Measurements from ENCODE around the gene USP22. TPM values are rescaled to one million over a fixed set of nuclear protein-coding genes. Genes with fewer than 3 reads are reported as not detected.

The USP22 gene
- total and polyA plus RNA-seq, 2 of the 13 experiments (the other 11 are each of a cell fraction or from before 2014, with no cell fraction given): 98.0 to 130 TPM

DNA sequence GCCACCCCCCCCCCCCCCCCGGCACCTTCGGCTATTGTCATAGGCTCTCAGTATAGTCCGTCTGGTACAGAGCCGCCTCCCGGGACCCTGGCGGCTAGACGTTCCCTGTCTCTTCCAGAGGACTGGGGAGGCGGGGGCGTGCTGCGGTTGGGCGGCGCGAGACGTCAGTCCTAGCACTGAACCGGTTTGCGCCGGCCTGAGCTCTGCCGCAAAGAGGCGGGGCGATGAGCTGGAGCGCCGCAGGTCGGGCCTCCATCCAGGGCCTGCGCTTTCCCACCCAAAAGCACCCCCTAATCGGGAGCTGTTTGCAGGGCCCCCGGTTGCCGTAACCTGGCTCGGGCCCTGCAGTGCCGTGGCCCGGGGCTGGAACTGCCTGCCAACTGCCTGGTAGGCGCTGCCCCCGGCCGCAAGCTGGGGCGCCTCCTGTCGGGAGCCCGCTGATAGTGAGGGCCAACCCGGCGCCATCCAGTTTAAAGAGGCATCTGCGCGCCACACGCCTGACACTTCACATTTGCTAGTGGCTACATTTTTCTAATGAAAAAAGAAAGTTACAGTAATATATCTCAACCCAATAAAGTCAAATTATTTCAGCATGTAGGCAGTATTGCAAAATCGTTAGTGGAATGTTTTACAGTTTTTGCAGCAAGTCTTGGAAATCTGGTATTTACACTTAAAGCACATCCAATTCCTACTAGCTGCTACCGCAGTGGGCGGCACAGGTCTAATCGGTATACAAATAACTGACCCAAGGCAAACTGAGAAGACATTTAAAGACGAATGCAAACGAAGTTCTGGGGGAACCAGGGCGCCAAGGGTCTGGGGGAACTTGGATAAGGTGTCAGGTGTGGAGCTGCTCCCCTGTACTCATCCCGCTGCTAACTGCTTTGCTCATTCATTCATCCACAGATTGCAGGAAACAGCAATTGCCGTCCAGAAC lies 753 bp upstream of the USP22 start (continued):
- TF ChIP-seq PITX1 (CRISPR knock-in tag; IDR thresholded peaks at IDR 0.05) (no peak; the same call in 1 of the 2 replicates), PTBP1 (IDR thresholded peaks at IDR 0.05; ENCODE audit: low read depth, low read length, poor library complexity, severe bottlenecking) (no peak), RFX1 (IDR thresholded peaks at IDR 0.05) (no peak), ZNF644 (CRISPR knock-in tag; IDR thresholded peaks at IDR 0.05; ENCODE audit: low read depth) (peak; percentile 95), ZFP37 (CRISPR knock-in tag; IDR thresholded peaks at IDR 0.05; ENCODE audit: borderline replicate concordance) (no peak), REPIN1 (CRISPR knock-in tag; IDR thresholded peaks at IDR 0.05; ENCODE audit: borderline replicate concordance, low read depth) (no peak), SNRNP70 (IDR thresholded peaks at IDR 0.05; ENCODE audit: low read depth, low read length) (no peak), ZNF546 (CRISPR knock-in tag; conservative IDR thresholded peaks at IDR 0.05) (no peak), TAF1 (CRISPR knock-in tag; IDR thresholded peaks at IDR 0.05) (peak; percentile 72), ZNF10 (CRISPR knock-in tag; IDR thresholded peaks at IDR 0.05; ENCODE audit: borderline replicate concordance, low read depth) (no peak), ZNF549 (CRISPR knock-in tag; IDR thresholded peaks at IDR 0.05) (no peak), WIZ (CRISPR knock-in tag; IDR thresholded peaks at IDR 0.05) (peak; percentile 86; the same call in 1 of the 2 replicates), ZNF441 (CRISPR knock-in tag; IDR thresholded peaks at IDR 0.05; ENCODE audit: borderline replicate concordance) (no peak), MED8 (CRISPR knock-in tag; IDR thresholded peaks at IDR 0.05; ENCODE audit: insufficient replicate concordance) (no peak), MBNL3 (CRISPR knock-in tag; conservative IDR thresholded peaks at IDR 0.05) (no peak)
- TF ChIP-seq, protein P1, sequence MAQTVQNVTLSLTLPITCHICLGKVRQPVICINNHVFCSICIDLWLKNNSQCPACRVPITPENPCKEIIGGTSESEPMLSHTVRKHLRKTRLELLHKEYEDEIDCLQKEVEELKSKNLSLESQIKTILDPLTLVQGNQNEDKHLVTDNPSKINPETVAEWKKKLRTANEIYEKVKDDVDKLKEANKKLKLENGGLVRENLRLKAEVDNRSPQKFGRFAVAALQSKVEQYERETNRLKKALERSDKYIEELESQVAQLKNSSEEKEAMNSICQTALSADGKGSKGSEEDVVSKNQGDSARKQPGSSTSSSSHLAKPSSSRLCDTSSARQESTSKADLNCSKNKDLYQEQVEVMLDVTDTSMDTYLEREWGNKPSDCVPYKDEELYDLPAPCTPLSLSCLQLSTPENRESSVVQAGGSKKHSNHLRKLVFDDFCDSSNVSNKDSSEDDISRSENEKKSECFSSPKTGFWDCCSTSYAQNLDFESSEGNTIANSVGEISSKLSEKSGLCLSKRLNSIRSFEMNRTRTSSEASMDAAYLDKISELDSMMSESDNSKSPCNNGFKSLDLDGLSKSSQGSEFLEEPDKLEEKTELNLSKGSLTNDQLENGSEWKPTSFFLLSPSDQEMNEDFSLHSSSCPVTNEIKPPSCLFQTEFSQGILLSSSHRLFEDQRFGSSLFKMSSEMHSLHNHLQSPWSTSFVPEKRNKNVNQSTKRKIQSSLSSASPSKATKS (CRISPR knock-in tag; IDR thresholded peaks at IDR 0.05): no peak
- TF ChIP-seq, protein P2, sequence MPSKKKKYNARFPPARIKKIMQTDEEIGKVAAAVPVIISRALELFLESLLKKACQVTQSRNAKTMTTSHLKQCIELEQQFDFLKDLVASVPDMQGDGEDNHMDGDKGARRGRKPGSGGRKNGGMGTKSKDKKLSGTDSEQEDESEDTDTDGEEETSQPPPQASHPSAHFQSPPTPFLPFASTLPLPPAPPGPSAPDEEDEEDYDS (CRISPR knock-in tag; IDR thresholded peaks at IDR 0.05): peak; percentile 57; the same call in 1 of the 2 replicates
- TF ChIP-seq, protein P3, sequence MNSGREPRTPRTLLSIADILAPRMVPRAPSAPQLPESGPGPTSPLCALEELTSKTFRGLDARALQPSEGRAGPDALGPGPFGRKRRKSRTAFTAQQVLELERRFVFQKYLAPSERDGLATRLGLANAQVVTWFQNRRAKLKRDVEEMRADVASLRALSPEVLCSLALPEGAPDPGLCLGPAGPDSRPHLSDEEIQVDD (CRISPR knock-in tag; IDR thresholded peaks at IDR 0.05; ENCODE audit: borderline replicate concordance): peak; percentile 69; the same call in 1 of the 2 replicates
- TF ChIP-seq, protein P4, sequence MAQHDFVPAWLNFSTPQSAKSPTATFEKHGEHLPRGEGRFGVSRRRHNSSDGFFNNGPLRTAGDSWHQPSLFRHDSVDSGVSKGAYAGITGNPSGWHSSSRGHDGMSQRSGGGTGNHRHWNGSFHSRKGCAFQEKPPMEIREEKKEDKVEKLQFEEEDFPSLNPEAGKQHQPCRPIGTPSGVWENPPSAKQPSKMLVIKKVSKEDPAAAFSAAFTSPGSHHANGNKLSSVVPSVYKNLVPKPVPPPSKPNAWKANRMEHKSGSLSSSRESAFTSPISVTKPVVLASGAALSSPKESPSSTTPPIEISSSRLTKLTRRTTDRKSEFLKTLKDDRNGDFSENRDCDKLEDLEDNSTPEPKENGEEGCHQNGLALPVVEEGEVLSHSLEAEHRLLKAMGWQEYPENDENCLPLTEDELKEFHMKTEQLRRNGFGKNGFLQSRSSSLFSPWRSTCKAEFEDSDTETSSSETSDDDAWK (CRISPR knock-in tag; IDR thresholded peaks at IDR 0.05): no peak
- TF ChIP-seq, protein P5, sequence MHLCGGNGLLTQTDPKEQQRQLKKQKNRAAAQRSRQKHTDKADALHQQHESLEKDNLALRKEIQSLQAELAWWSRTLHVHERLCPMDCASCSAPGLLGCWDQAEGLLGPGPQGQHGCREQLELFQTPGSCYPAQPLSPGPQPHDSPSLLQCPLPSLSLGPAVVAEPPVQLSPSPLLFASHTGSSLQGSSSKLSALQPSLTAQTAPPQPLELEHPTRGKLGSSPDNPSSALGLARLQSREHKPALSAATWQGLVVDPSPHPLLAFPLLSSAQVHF (CRISPR knock-in tag; IDR thresholded peaks at IDR 0.05): no peak
- TF ChIP-seq, protein P6, sequence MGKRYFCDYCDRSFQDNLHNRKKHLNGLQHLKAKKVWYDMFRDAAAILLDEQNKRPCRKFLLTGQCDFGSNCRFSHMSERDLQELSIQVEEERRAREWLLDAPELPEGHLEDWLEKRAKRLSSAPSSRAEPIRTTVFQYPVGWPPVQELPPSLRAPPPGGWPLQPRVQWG (CRISPR knock-in tag; IDR thresholded peaks at IDR 0.05; ENCODE audit: borderline replicate concordance, low read depth): no peak
- TF ChIP-seq, protein P7, sequence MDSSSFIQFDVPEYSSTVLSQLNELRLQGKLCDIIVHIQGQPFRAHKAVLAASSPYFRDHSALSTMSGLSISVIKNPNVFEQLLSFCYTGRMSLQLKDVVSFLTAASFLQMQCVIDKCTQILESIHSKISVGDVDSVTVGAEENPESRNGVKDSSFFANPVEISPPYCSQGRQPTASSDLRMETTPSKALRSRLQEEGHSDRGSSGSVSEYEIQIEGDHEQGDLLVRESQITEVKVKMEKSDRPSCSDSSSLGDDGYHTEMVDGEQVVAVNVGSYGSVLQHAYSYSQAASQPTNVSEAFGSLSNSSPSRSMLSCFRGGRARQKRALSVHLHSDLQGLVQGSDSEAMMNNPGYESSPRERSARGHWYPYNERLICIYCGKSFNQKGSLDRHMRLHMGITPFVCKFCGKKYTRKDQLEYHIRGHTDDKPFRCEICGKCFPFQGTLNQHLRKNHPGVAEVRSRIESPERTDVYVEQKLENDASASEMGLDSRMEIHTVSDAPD (CRISPR knock-in tag; IDR thresholded peaks at IDR 0.05): 0 out of 2 replicates have a peak, but pooled peaks have one; percentile 6
